ENCODE data around the gene SLC9A4. TPM values are rescaled to one million over a fixed set of nuclear protein-coding genes. Genes with fewer than 3 reads are reported as not detected.

The SLC9A4 gene
- total and polyA plus RNA-seq, 2 donors (not counting 3 experiments of a cell fraction or from before 2014, with no cell fraction given), result not detected

- ChIA-PET CTCF (interaction anchor here (1.2 to 2.7 kb wide), 4 partner anchors 83 to 419 kb away, joined by 3 to 7 read pairs (median 6); partner anchors contain the start of gene IL18R1), POLR2A (no interaction called here)
- Histone ChIP-seq H3K4me1 (ENCODE audit: control insufficient read depth, extremely low read depth, insufficient read depth, low read length) (peaks cover 7% of the 10 kb centered on the region), H2AFZ (ENCODE audit: low read depth, low read length) (no peak overlapping the region), H3K27me3 (ENCODE audit: control insufficient read depth in 2 of 2, insufficient read depth in 2 of 2, low read length in 2 of 2) (no peaks in the 10 kb centered on the region), H3K9me3 (replicated peaks; ENCODE audit: control insufficient read depth, insufficient read depth, low read length) (no peaks in the 10 kb centered on the region), H3K36me3 (ENCODE audit: control insufficient read depth in 2 of 2, extremely low read depth in 1 of 2, insufficient read depth in 2 of 2, low read length in 2 of 2) (no peaks in the 10 kb centered on the region), H3K79me2 (ENCODE audit: control insufficient read depth, insufficient read depth, low read length) (no peaks in the 10 kb centered on the region), H3K9ac (replicated peaks; ENCODE audit: extremely low read depth, insufficient read depth, low read length) (no peak overlapping the region), H3K27ac (ENCODE audit: insufficient read depth, low read depth, low read length) (no peak overlapping the region), H3K4me2 (ENCODE audit: insufficient read depth, low read length) (no peak overlapping the region), H3K9me1 (replicated peaks; ENCODE audit: control insufficient read depth, extremely low read depth, insufficient read depth, low read length) (no peaks in the 10 kb centered on the region), H4K20me1 (replicated peaks; ENCODE audit: control insufficient read depth, extremely low read depth, insufficient read depth, low read length) (no peaks in the 10 kb centered on the region), H3K4me3 (replicated peaks in 1 of 3; ENCODE audit: insufficient read depth in 1 of 3, low read depth in 1 of 3, low read length in 3 of 3) (no peak overlapping the region)
- intact Hi-C loops (cut with micrococcal nuclease), result no loop called here
- dilution Hi-C loops (cut with MboI; ENCODE audit: extremely low pct_ligation_motif_present, low sequenced_read_pairs), result no loop called here
- DNase-seq (ENCODE audit: low read depth, low spot score) (no peak), FAIRE-seq (peak; percentile 8)
- no peak for TF ChIP-seq GATA2 (IDR thresholded peaks at IDR 0.05; ENCODE audit: insufficient read depth, insufficient read length, low read depth, low read length)
- TF ChIP-seq CTCF (IDR thresholded peaks at IDR 0.05; ENCODE audit: extremely low read depth in 1 of 2, insufficient read depth in 1 of 2, low read depth in 1 of 2, low read length in 2 of 2), result no peak
- no peak for TF ChIP-seq POLR2AphosphoS5 (IDR thresholded peaks at IDR 0.05; ENCODE audit: insufficient read depth, low read depth, low read length)
- TF ChIP-seq POLR2A (IDR thresholded peaks at IDR 0.05; ENCODE audit: low read depth, low read length), result no peak
- no TSS peak for BruUV-seq (replicated peaks)
These were observed 33.8 kb upstream of the SLC9A4 start for GRCh38 chr2:102439065-102439695.

Measured in endothelial cell of umbilical vein (primary cell).